ENCODE results near the gene ZNF385B.

DNA sequence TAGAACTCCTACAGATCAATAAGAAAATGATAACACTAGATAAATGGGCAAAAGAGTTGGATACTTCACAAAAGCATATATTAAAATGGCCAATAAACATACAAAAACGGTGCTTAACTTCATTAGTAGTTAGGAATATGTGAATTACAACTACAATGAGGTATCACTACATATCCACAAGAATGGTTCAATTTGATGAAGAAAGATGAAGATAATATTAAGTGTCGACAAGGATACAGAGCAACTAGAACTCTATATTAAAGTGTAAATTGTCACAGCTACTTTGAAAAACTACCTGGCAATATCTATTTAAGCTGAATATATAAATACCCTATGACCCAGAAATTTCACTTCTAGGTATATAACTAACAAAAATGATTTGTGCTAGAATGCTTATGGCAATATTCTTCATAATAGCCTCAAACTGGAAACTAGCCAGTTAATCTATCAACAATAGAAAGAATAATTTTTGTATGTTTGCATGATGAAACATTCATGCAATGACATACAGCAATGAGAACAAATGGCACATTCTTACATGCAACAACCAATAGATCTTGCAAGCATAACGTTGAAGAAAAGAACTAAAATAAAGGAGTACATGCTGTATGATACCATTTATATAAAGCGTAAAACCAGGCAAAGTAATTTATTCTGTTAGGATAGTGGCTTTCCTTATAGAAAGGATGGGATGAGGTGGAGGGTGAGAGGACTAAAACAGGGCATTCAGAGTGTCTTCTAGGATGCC is 306.6 kb downstream of the ZNF385B start:
- TF ChIP-seq, protein P1, sequence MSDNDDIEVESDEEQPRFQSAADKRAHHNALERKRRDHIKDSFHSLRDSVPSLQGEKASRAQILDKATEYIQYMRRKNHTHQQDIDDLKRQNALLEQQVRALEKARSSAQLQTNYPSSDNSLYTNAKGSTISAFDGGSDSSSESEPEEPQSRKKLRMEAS (IDR thresholded peaks at IDR 0.05) = no peak
- TF ChIP-seq ELF1 (IDR thresholded peaks at IDR 0.05; ENCODE audit: borderline replicate concordance, low read depth) = no peak
- no peak for TF ChIP-seq EZH2 (IDR thresholded peaks at IDR 0.05)
- TF ChIP-seq, protein P2, sequence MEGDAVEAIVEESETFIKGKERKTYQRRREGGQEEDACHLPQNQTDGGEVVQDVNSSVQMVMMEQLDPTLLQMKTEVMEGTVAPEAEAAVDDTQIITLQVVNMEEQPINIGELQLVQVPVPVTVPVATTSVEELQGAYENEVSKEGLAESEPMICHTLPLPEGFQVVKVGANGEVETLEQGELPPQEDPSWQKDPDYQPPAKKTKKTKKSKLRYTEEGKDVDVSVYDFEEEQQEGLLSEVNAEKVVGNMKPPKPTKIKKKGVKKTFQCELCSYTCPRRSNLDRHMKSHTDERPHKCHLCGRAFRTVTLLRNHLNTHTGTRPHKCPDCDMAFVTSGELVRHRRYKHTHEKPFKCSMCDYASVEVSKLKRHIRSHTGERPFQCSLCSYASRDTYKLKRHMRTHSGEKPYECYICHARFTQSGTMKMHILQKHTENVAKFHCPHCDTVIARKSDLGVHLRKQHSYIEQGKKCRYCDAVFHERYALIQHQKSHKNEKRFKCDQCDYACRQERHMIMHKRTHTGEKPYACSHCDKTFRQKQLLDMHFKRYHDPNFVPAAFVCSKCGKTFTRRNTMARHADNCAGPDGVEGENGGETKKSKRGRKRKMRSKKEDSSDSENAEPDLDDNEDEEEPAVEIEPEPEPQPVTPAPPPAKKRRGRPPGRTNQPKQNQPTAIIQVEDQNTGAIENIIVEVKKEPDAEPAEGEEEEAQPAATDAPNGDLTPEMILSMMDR (IDR thresholded peaks at IDR 0.05 in 2 of 3, conservative IDR thresholded peaks at IDR 0.05 in 1 of 3; ENCODE audit: borderline replicate concordance in 1 of 3, insufficient read depth in 1 of 3, low read depth in 2 of 3, low read length in 2 of 3) = no peak
- TF ChIP-seq, protein P3, sequence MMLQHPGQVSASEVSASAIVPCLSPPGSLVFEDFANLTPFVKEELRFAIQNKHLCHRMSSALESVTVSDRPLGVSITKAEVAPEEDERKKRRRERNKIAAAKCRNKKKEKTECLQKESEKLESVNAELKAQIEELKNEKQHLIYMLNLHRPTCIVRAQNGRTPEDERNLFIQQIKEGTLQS (IDR thresholded peaks at IDR 0.05) = no peak
- TF ChIP-seq ZFX (IDR thresholded peaks at IDR 0.05) = no peak
- no peak for TF ChIP-seq JUND (IDR thresholded peaks at IDR 0.05)
- no peak for TF ChIP-seq POLR2AphosphoS5 (IDR thresholded peaks at IDR 0.05; ENCODE audit: low read depth, low read length)
- TF ChIP-seq CBX3 (IDR thresholded peaks at IDR 0.05; ENCODE audit: low read depth) = no peak
- TF ChIP-seq POLR2A (IDR thresholded peaks at IDR 0.05; ENCODE audit: borderline replicate concordance, extremely low read depth, insufficient read depth, insufficient read length) = no peak

Data from HCT116 (cell line).